22Rv1 (cell line): ENCODE measurements around the gene OGDH.
"Not testable (repeated sequence)": the region's sequence is repeated elsewhere in the genome, so short reads cannot be mapped to it uniquely, and the experiment has no call there.

ENCODE experiments used
- ZFX ChIP-seq: fragments of 450-650 bp; IDR thresholded peaks from 2 replicates; pipeline ENCODE4 v1.6.1; 2017; ENCODE audit warnings: antibody characterized with exemption, borderline replicate concordance
- TF ChIP-seq, protein P1 (sequence below): fragments of 450-650 bp; IDR thresholded peaks from 2 replicates; pipeline ENCODE4 v1.5.1; 2017; ENCODE audit warnings: mild to moderate bottlenecking

DNA sequence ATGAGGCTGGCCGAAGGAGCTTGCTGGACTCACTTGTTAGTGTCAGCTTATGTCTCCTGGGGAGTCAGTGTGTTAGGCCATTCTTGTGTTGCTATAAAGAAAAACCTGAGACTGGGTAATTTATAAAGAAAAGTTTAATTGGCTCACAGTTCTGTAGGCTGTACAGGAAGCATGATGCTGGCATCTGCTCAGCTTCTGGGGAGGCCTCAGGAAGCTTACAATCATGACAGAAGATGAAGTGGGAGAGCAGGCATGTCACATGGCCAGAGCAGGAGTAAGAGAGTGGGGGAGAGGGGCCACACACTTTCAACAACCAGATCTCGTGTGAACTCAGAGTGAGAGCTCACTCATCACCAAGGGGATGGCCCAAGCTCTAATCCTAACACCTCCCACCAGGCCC is 93.2 kb downstream of the OGDH start:
- TF ChIP-seq, protein P1, sequence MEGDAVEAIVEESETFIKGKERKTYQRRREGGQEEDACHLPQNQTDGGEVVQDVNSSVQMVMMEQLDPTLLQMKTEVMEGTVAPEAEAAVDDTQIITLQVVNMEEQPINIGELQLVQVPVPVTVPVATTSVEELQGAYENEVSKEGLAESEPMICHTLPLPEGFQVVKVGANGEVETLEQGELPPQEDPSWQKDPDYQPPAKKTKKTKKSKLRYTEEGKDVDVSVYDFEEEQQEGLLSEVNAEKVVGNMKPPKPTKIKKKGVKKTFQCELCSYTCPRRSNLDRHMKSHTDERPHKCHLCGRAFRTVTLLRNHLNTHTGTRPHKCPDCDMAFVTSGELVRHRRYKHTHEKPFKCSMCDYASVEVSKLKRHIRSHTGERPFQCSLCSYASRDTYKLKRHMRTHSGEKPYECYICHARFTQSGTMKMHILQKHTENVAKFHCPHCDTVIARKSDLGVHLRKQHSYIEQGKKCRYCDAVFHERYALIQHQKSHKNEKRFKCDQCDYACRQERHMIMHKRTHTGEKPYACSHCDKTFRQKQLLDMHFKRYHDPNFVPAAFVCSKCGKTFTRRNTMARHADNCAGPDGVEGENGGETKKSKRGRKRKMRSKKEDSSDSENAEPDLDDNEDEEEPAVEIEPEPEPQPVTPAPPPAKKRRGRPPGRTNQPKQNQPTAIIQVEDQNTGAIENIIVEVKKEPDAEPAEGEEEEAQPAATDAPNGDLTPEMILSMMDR: not testable (repeated sequence)
- TF ChIP-seq ZFX: not testable (repeated sequence)
